PFSK-1 (cell line): ENCODE measurements around the gene NELFB.

Source experiments
- FOXP2 ChIP-seq: optimal IDR thresholded peaks from 2 replicates; pipeline ENCODE3; 2011; ENCODE audit warnings: borderline replicate concordance, control low read depth, inconsistent platforms; ENCODE audit not compliant: insufficient read depth; ENCODE audit errors: extremely low read length, extremely low read depth
- POLR2AphosphoS5 ChIP-seq: IDR thresholded peaks from 2 replicates; pipeline ENCODE4 v1.6.1; 2012; ENCODE audit warnings: low read depth, mild to moderate bottlenecking, control low read depth, low read length, moderate library complexity
- SIN3A ChIP-seq: IDR thresholded peaks from 2 replicates; pipeline ENCODE4 v1.6.1; 2012; ENCODE audit warnings: mild to moderate bottlenecking, low read length, moderate library complexity, borderline replicate concordance; ENCODE audit not compliant: insufficient read depth
- TAF1 ChIP-seq: IDR thresholded peaks from 2 replicates; pipeline ENCODE4 v1.6.1; 2012; ENCODE audit warnings: low read length, control low read depth, borderline replicate concordance; ENCODE audit not compliant: insufficient read depth
- TF ChIP-seq, protein P1 (sequence below), 2 experiments: IDR thresholded peaks; 2 replicates each; pipeline versions ENCODE4 v1.6.1 to v1.8.0; 2011 to 2012; ENCODE audit warnings: low read depth in 2 of 2, low read length in 2 of 2, control low read depth in 1 of 2, inconsistent platforms in 1 of 2, mild to moderate bottlenecking in 1 of 2, moderate library complexity in 1 of 2; ENCODE audit not compliant: insufficient read depth in 1 of 2

The NELFB gene

DNA sequence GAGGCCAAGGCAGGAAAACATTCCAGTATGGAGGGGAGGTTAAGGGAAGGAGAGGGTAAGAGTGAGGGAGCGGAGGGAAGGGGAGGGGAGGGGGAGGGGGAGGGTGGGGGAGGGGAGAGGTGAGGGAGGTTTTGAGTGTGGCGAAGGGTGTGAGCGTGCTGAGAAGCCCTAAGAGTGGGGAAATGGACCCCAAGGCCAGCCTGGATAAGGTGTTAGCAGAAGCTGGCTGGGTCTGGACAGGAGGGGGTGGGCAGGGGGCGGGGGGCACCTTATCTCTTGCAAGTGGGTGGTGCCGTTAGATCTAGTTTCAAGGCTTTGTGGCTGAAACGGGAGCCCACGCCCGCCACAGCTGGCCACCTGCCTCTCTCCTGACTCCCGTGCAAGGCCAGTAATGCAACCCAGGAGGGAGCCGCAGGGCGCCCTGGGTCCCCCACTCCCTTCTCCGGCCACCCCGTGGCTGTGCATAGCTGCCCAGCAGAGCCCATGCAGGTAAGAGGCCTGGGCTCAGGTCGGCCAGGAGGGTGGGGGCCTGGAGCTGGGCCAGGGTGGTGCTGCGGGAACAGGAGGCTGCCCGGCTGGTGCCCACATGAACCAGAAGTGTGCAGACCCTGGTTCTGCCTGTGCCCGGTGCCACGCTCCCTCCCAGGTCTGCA, 27.1 kb upstream of the NELFB start:
- TF ChIP-seq, protein P1, sequence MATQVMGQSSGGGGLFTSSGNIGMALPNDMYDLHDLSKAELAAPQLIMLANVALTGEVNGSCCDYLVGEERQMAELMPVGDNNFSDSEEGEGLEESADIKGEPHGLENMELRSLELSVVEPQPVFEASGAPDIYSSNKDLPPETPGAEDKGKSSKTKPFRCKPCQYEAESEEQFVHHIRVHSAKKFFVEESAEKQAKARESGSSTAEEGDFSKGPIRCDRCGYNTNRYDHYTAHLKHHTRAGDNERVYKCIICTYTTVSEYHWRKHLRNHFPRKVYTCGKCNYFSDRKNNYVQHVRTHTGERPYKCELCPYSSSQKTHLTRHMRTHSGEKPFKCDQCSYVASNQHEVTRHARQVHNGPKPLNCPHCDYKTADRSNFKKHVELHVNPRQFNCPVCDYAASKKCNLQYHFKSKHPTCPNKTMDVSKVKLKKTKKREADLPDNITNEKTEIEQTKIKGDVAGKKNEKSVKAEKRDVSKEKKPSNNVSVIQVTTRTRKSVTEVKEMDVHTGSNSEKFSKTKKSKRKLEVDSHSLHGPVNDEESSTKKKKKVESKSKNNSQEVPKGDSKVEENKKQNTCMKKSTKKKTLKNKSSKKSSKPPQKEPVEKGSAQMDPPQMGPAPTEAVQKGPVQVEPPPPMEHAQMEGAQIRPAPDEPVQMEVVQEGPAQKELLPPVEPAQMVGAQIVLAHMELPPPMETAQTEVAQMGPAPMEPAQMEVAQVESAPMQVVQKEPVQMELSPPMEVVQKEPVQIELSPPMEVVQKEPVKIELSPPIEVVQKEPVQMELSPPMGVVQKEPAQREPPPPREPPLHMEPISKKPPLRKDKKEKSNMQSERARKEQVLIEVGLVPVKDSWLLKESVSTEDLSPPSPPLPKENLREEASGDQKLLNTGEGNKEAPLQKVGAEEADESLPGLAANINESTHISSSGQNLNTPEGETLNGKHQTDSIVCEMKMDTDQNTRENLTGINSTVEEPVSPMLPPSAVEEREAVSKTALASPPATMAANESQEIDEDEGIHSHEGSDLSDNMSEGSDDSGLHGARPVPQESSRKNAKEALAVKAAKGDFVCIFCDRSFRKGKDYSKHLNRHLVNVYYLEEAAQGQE (IDR thresholded peaks at IDR 0.05; ENCODE audit: insufficient read depth in 1 of 2, low read depth in 2 of 2, low read length in 2 of 2), result no peak
- TF ChIP-seq SIN3A (no peak), TAF1 (no peak), FOXP2 (no peak), POLR2AphosphoS5 (no peak)

DNA sequence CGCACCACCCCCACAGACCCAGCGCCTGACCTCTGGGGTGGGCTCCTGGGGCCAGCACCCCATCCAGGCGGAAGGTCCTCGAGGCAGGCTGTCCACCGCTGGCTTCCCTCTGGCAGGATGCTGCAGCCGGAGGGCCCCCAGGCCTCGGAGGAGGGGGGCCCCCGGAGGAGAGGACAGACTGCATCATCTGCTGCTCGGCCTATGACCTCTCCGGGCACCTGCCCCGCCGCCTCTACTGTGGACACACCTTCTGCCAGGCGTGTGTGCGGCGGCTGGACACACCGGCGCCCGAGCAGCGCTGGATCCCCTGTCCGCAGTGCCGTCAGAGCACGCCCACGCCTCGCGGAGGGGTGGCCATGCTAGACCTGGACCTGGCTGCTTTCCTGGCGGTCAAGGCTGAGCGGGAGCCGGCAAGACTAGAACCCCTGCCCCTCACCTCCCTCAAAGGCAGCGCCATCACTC, 26.6 kb upstream of the NELFB start:
- no peak for TF ChIP-seq FOXP2
- no peak for TF ChIP-seq SIN3A

DNA sequence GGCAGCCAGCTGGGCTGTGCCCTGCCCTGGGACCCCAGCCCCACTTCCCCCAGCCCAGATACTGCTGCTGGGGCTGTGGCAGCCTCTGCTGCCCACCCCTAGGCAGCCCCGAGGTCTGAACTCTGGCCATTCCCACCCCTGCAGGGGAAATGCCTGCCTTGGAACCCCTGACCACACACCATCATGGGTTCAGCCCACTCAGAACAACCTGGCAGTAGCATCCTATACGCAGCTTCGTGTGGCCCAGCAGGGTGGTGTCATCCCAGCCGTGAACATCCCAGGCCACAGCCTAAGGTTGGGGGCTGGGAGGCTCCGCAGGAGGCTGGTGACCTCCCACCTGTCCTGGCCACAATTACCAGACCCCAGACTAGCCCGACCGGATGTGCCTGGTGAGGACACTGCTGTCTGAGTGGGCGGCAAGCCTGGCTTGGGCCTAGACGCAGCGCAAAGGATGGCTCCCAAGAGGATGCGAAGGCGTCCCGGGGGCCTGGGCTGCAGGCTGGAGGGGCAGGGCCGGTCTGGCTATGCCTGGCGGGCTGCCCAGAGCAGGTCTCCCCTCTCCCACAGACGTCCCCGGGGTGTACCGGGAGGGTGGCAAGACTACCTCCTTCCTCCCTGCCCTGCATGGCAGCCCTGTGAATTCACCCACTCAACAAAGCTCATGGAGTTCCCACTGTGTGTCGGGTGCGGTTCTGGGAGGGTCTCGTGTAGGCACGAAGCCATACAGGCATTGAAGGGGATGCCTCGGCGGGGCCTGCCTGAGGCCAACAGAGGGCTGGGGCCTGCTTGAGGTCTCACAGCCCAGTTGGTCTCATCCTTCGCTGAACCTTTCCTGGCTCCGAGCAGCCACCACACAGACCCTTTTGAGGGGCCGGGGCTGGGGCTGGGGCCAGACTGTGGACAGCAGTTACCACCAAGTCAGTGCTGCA, 25.9 kb upstream of the NELFB start:
- no peak for TF ChIP-seq POLR2AphosphoS5
- no peak for TF ChIP-seq TAF1
- TF ChIP-seq, protein P1 (IDR thresholded peaks at IDR 0.05; ENCODE audit: insufficient read depth in 1 of 2, low read depth in 2 of 2, low read length in 2 of 2), result no peak
- TF ChIP-seq SIN3A, result no peak
- TF ChIP-seq FOXP2, result no peak

DNA sequence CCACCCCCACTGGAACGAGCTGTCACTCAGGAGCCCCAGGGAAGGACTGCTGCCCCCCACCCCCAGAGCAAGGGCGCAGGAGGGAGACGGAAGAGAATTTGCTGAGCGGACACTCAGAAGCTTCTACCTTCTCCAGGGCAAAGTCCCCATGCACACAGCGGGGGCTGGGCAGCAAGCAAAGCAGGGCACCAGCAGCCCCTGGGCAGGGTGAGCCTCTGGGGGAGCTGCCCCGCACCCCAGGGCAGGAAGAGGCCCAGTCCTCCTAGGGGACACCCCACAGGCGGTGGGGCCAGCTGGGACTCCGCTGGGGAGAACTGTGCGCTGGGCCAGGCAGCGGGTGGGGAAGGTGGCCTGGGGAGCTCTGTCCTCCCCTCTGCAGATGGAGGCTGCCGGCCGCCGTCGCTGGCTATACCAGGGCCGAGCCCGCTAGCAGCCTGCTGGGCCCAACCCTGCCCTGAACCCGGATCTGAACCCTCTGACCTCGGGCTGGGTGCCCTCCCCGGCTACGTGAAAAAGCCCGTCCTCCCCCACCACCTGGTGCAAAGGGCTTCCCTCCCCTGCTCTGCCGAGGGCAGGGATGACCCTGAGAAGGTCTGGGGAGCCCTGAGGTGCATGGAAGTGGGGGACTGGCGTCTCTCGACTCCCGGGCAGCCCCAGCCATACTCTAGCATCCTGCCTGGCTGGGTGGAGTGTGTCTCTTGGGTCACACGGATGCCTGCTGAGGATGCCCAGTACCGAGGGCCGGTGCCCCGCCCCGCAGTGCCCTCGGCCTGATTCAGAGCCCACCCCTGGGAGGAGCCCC, 25.0 kb upstream of the NELFB start:
- TF ChIP-seq FOXP2 (no peak), POLR2AphosphoS5 (no peak), SIN3A (no peak), TAF1 (no peak)
- TF ChIP-seq, protein P1 (IDR thresholded peaks at IDR 0.05; ENCODE audit: insufficient read depth in 1 of 2, low read depth in 2 of 2, low read length in 2 of 2), result no peak

DNA sequence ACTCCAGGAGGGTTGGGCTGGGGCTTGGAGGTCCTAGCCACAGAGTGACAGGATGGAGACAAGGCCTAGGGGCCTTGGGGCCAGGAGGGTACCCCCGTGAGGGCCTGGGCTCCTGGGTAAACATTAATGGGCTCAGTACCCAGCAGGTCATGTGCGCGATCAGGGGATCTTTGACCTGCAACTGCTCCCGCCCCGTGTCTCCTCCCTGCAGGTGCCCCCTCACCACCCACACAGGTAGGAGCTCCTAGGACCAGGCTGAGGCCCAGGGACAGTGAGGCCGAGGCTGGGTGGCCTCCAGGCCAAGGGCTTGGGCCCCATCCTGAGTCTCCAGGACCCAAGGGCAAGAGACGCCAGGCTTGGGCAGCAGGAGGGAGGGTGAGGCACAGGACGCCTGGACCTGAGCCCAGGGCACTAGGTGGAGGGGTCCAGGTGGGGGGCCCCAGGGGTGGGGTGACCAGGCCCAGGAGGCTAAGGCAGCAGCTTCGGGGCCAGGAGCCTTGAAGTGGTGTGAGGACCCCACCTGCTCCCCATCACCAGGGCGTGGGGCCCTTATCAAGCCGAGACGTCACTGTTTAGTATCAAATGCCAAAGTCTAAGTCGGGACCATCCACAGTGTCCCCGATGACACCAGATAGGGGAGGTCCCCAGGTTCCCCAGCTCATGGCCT, 24.3 kb upstream of the NELFB start, which contains the start of gene SLC34A3:
Gene SLC34A3, plus strand, starts transcription at position 197 of the 667 bp plus-strand sequence. CDS start 802 bp downstream, outside the sequence.
- TF ChIP-seq TAF1 (no peak), FOXP2 (no peak), SIN3A (no peak), POLR2AphosphoS5 (no peak)
- TF ChIP-seq, protein P1 (IDR thresholded peaks at IDR 0.05; ENCODE audit: insufficient read depth in 1 of 2, low read depth in 2 of 2, low read length in 2 of 2), result no peak
